CD4-positive, alpha-beta T cell treated with Interleukin-21 for 1 hour (primary cell): ENCODE results near the gene EPHB2.

Source experiments
- DNase-seq: peaks from one replicate; pipeline ENCODE4 v3.0.0-alpha.2; 2020

Gene EPHB2

GRCh38 chr1:22722901-22723550 is 12.4 kb downstream of the EPHB2 start:
- no peak for DNase-seq

- no peak for DNase-seq
Measured at GRCh38 chr1:22727873-22728272, 17.2 kb downstream of the EPHB2 start.

- no peak for DNase-seq
Measured at GRCh38 chr1:22728751-22729399, 18.2 kb downstream of the EPHB2 start.

GRCh38 chr1:22729400-22729773 is 18.7 kb downstream of the EPHB2 start:
- DNase-seq = no peak

- no peak for DNase-seq
Measured at GRCh38 chr1:22729912-22730311, 19.3 kb downstream of the EPHB2 start.

GRCh38 chr1:22731924-22732720 is 21.5 kb downstream of the EPHB2 start:
- DNase-seq = no peak

- DNase-seq = no peak
Measured at GRCh38 chr1:22733643-22734042, 23.0 kb downstream of the EPHB2 start.

- DNase-seq = no peak
Measured at GRCh38 chr1:22736501-22737080, 26.0 kb downstream of the EPHB2 start.

GRCh38 chr1:22737374-22738068 is 26.9 kb downstream of the EPHB2 start:
- no peak for DNase-seq

- DNase-seq = no peak
Measured at GRCh38 chr1:22738069-22738435, 27.4 kb downstream of the EPHB2 start.

- no peak for DNase-seq
Measured at GRCh38 chr1:22738522-22738921, 27.9 kb downstream of the EPHB2 start.

GRCh38 chr1:22739648-22740385 is 29.2 kb downstream of the EPHB2 start:
- no peak for DNase-seq

GRCh38 chr1:22741118-22741517 is 30.5 kb downstream of the EPHB2 start:
- no peak for DNase-seq

- no peak for DNase-seq
Measured at GRCh38 chr1:22745669-22746585, 35.3 kb downstream of the EPHB2 start.

GRCh38 chr1:22747021-22747734 is 36.5 kb downstream of the EPHB2 start:
- DNase-seq = no peak

- no peak for DNase-seq
Measured at GRCh38 chr1:22747735-22748073, 37.1 kb downstream of the EPHB2 start.

GRCh38 chr1:22749503-22749902 is 38.9 kb downstream of the EPHB2 start:
- no peak for DNase-seq

- no peak for DNase-seq
Measured at GRCh38 chr1:22749919-22750684, 39.5 kb downstream of the EPHB2 start.

GRCh38 chr1:22750685-22751051 is 40.0 kb downstream of the EPHB2 start:
- no peak for DNase-seq

- DNase-seq = no peak
Measured at GRCh38 chr1:22751124-22751531, 40.5 kb downstream of the EPHB2 start.
